Vagina (tissue), 2 donors: Measurements from ENCODE around the gene LVRN.

Experiments
- CTCF ChIP-seq, 3 experiments: fragments of 450-650 bp in 2 of 3; fragments of 200-600 bp in 1 of 3; sonication (generic) in 1 of 3; IDR thresholded peaks; one replicate each; pipeline ENCODE4 v1.5.1; 2017 to 2019; ENCODE audit warnings: antibody characterized with exemption in 3 of 3, mild to moderate bottlenecking in 2 of 3, moderate library complexity in 2 of 3
- POLR2A ChIP-seq, 2 donors: fragments of 450-650 bp; IDR thresholded peaks; one replicate each; pipeline ENCODE4 v1.6.1; 2017; ENCODE audit warnings: antibody characterized with exemption in 2 of 2, mild to moderate bottlenecking in 2 of 2, moderate library complexity in 2 of 2

DNA sequence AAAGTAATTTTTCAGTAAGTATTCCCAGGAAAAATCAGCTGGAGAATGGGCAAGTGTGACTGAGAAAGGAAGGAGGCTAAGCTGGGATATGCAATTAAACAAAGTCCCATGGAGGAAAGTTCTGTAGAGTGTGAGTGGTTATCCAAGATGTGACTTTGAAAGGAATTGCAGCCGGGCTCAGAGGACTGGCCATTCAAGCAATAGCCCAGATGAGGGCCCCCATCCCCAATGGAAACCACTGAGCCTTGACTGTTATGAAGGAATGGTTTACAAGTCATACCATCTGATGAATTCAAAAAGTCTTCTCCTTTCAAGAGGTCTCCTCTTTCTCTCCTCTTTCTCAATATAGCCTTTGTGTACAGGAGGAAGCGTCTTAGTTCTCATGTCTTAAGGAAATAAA lies 6.5 kb downstream of the LVRN start:
- TF ChIP-seq CTCF (IDR thresholded peaks at IDR 0.05) (no peak), POLR2A (IDR thresholded peaks at IDR 0.05) (no peak)
